Ascending aorta (tissue), 2 donors: ENCODE results near the gene FRMD1. TPM values are rescaled to one million over a fixed set of nuclear protein-coding genes. Genes with fewer than 3 reads are reported as not detected.

Experiments
- DNase-seq, 2 donors: peaks; one replicate each; pipeline ENCODE4 v3.0.0-alpha.2; 2019; ENCODE audit warnings: low spot score in 2 of 2
- H3K27ac ChIP-seq, 2 donors: fragments of 200-600 bp; sonication (generic); one replicate each; pipeline ENCODE4 v1.5.1; 2016 to 2017; ENCODE audit warnings: mild to moderate bottlenecking in 1 of 2
- H3K27me3 ChIP-seq: fragments of 200-600 bp; sonication (generic); one replicate; pipeline ENCODE4 v1.5.1; 2017
- H3K36me3 ChIP-seq, 2 donors: fragments of 200-600 bp; sonication (generic); one replicate each; pipeline ENCODE4 v1.5.1; 2016
- H3K4me1 ChIP-seq, 2 donors: fragments of 200-600 bp; sonication (generic); one replicate each; pipeline ENCODE4 v1.5.1; 2016 to 2017; ENCODE audit warnings: mild to moderate bottlenecking in 1 of 2
- H3K4me3 ChIP-seq, 2 donors: fragments of 200-600 bp; sonication (generic); one replicate each; pipeline ENCODE4 v1.5.1; 2016 to 2017; ENCODE audit warnings: mild to moderate bottlenecking in 1 of 2
- H3K9me3 ChIP-seq, 2 donors: fragments of 200-600 bp; sonication (generic); one replicate each; pipeline ENCODE4 v1.5.1; 2016
- CTCF ChIP-seq, 3 experiments: fragments of 200-600 bp in 2 of 3; fragments of 450-650 bp in 1 of 3; sonication (generic) in 2 of 3; IDR thresholded peaks; one replicate each; pipeline ENCODE4 v1.5.1; 2016 to 2019; ENCODE audit warnings: antibody characterized with exemption in 3 of 3, mild to moderate bottlenecking in 1 of 3, moderate library complexity in 1 of 3
- intact Hi-C: fragments of 100-400 bp; cut with DNase I; formaldehyde crosslinking; loops from one replicate; pipeline ENCODE4 v1.15.1; 2023
- total RNA-seq: library from RNA; depleted of rRNA; stranded (reverse); fragments of >200 nt; gene quantifications from one replicate; pipeline ENCODE4 v1.1.0, GENCODE V29; 2016

FRMD1 gene
- total RNA-seq, 1 donor from 2014 or later = not detected

- no peaks in the 10 kb centered on the region for H3K36me3 ChIP-seq
- no peaks in the 10 kb centered on the region for H3K27me3 ChIP-seq
- no peak for DNase-seq
- no peaks in the 10 kb centered on the region for H3K9me3 ChIP-seq
- H3K4me3 ChIP-seq = no peak overlapping the region
- no peak for TF ChIP-seq CTCF (IDR thresholded peaks at IDR 0.05)
- no peak overlapping the region for H3K27ac ChIP-seq
- H3K4me1 ChIP-seq = no peaks in the 10 kb centered on the region
- intact Hi-C loops = no loop called here
Observed at GRCh38 chr6:168116438-168116974, 37.5 kb upstream of the FRMD1 start.

GRCh38 chr6:168115748-168116437 is 36.9 kb upstream of the FRMD1 start:
- Histone ChIP-seq H3K36me3 (no peaks in the 10 kb centered on the region), H3K9me3 (no peaks in the 10 kb centered on the region), H3K27me3 (no peaks in the 10 kb centered on the region), H3K27ac (no peak overlapping the region), H3K4me3 (no peak overlapping the region), H3K4me1 (no peaks in the 10 kb centered on the region)
- intact Hi-C loops = no loop called here
- TF ChIP-seq CTCF (IDR thresholded peaks at IDR 0.05) = no peak
- DNase-seq = no peak

- no peak for TF ChIP-seq CTCF (IDR thresholded peaks at IDR 0.05)
- Histone ChIP-seq H3K27me3 (no peaks in the 10 kb centered on the region), H3K4me1 (no peaks in the 10 kb centered on the region), H3K4me3 (no peak overlapping the region), H3K27ac (no peak overlapping the region), H3K9me3 (no peaks in the 10 kb centered on the region), H3K36me3 (no peaks in the 10 kb centered on the region)
- no peak for DNase-seq
- intact Hi-C loops = no loop called here
Observed at GRCh38 chr6:168113226-168113625, 34.2 kb upstream of the FRMD1 start.

GRCh38 chr6:168111911-168112310 is 32.9 kb upstream of the FRMD1 start:
- H3K9me3 ChIP-seq = no peaks in the 10 kb centered on the region
- no peak for TF ChIP-seq CTCF (IDR thresholded peaks at IDR 0.05)
- intact Hi-C loops = no loop called here
- no peak overlapping the region for H3K27ac ChIP-seq
- H3K36me3 ChIP-seq = no peaks in the 10 kb centered on the region
- H3K4me1 ChIP-seq = no peaks in the 10 kb centered on the region
- no peak overlapping the region for H3K4me3 ChIP-seq
- no peak for DNase-seq
- no peaks in the 10 kb centered on the region for H3K27me3 ChIP-seq

GRCh38 chr6:168110437-168110836 is 31.4 kb upstream of the FRMD1 start:
- H3K4me1 ChIP-seq = no peaks in the 10 kb centered on the region
- no peaks in the 10 kb centered on the region for H3K9me3 ChIP-seq
- intact Hi-C loops = no loop called here
- no peaks in the 10 kb centered on the region for H3K36me3 ChIP-seq
- DNase-seq = no peak
- TF ChIP-seq CTCF (IDR thresholded peaks at IDR 0.05) = no peak
- no peaks in the 10 kb centered on the region for H3K27me3 ChIP-seq
- H3K27ac ChIP-seq = no peak overlapping the region
- no peak overlapping the region for H3K4me3 ChIP-seq
